Stimulated activated CD4-positive, alpha-beta T cell treated with anti-CD3 and anti-CD28 coated beads, TNF-alpha, amount 100 ng/mL, for 4 hours (primary cell): Measurements from ENCODE around the gene PNP.
"Not testable (repeated sequence)": the region's sequence is repeated elsewhere in the genome, so short reads cannot be mapped to it uniquely, and the experiment has no call there.

ENCODE experiments used
- DNase-seq, 3 experiments: peaks; one replicate each; pipeline ENCODE4 v3.0.0-alpha.2; 2020; ENCODE audit warnings: low read depth in 3 of 3

PNP gene

GRCh38 chr14:20469242-20469889 lies at the start of gene PNP:
TSS of gene PNP (plus strand) at chr14:20469406. CDS start at chr14:20469525, 119 bp downstream.
- peak; percentile 66 to 80 (median 76) for DNase-seq

- no peak for DNase-seq
These were observed 49.8 kb upstream of the PNP start for GRCh38 chr14:20419419-20419818.

GRCh38 chr14:20421267-20421666 lies 47.9 kb upstream of the PNP start:
- DNase-seq, result no peak

GRCh38 chr14:20422886-20423285 lies 46.3 kb upstream of the PNP start:
- DNase-seq, result no peak

GRCh38 chr14:20424851-20425250 lies 44.4 kb upstream of the PNP start:
- no peak for DNase-seq

- no peak for DNase-seq
These were observed 41.8 kb upstream of the PNP start for GRCh38 chr14:20427231-20428009.

- no peak for DNase-seq
These were observed 41.2 kb upstream of the PNP start for GRCh38 chr14:20428010-20428365.

- no peak for DNase-seq
These were observed 40.4 kb upstream of the PNP start for GRCh38 chr14:20428802-20429201.

GRCh38 chr14:20429801-20430669 lies 39.2 kb upstream of the PNP start:
- DNase-seq, result no peak

- no peak for DNase-seq
These were observed 34.3 kb upstream of the PNP start for GRCh38 chr14:20434701-20435581.

- no peak for DNase-seq
These were observed 33.4 kb upstream of the PNP start, which contains the start of gene KLHL33 for GRCh38 chr14:20435582-20436362. TSS of gene KLHL33 (minus strand) at chr14:20436166. CDS start at chr14:20435811, 355 bp downstream.

GRCh38 chr14:20436363-20436755 lies 32.8 kb upstream of the PNP start:
- DNase-seq, result no peak

- DNase-seq, result no peak
These were observed 30.5 kb upstream of the PNP start for GRCh38 chr14:20438664-20439063.

GRCh38 chr14:20440465-20440864 lies 28.7 kb upstream of the PNP start:
- DNase-seq, result no peak

- DNase-seq, result no peak
These were observed 28.3 kb upstream of the PNP start for GRCh38 chr14:20440882-20441281.

GRCh38 chr14:20441461-20441860 lies 27.7 kb upstream of the PNP start:
- no peak for DNase-seq

GRCh38 chr14:20443650-20444049 lies 25.6 kb upstream of the PNP start:
- DNase-seq, result not testable (repeated sequence)

- DNase-seq, result no peak
These were observed 22.3 kb upstream of the PNP start for GRCh38 chr14:20446889-20447288.

GRCh38 chr14:20452831-20453230 lies 16.4 kb upstream of the PNP start:
- not testable (repeated sequence) for DNase-seq

- DNase-seq, result peak; percentile 83 to 96 (median 96)
These were observed 14.5 kb upstream of the PNP start, which contains the start of the genes APEX1 and OSGEP for GRCh38 chr14:20454516-20455354. TSS of gene APEX1 (plus strand) at chr14:20455226. CDS start at chr14:20455646, 420 bp downstream. TSS of gene OSGEP (minus strand) at chr14:20454812. CDS start at chr14:20454683, 129 bp downstream.
